ENCODE results near the gene PAMR1. TPM values are rescaled to one million over a fixed set of nuclear protein-coding genes. Genes with fewer than 3 reads are reported as not detected.

The PAMR1 gene
- total and polyA plus RNA-seq, 2 of the 8 experiments (the other 6 are each of a cell fraction or from before 2014, with no cell fraction given) = 3.0 to 6.9 TPM

DNA sequence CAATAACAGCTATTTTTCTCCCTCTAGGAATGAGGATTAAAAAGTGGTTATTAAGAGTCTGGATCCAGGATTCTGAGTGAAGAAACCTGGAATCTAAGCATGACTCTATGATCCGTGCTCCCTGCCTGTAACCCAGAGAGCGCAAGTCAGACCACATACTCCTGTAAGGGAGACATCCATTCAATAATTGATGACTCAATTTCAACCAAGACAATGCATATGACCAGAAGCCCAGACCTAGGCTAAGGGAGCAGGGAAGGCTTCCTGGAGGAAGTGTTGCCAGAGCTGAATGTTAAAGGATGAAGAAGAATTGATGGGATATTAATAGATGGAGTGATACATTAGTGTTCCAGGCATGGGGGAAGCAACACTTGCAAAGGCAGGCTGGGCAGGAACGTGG, 13.8 kb upstream of the PAMR1 start:
- H3K36me3 ChIP-seq (ENCODE audit: control insufficient read depth in 2 of 4, insufficient read depth in 4 of 4, low read length in 3 of 4) = no peaks in the 10 kb centered on the region
- FAIRE-seq = no peak
- H3K23ac ChIP-seq (ENCODE audit: insufficient read length) = no peak overlapping the region
- H4K91ac ChIP-seq (replicated peaks; ENCODE audit: insufficient read length, low read length) = no peak overlapping the region
- H2BK12ac ChIP-seq (ENCODE audit: low read depth, low read length) = no peak overlapping the region
- H3K9ac ChIP-seq (replicated peaks in 1 of 4; ENCODE audit: extremely low read depth in 1 of 4, low read depth in 3 of 4, low read length in 3 of 4) = no peak overlapping the region
- H3K27me3 ChIP-seq (replicated peaks in 1 of 4; ENCODE audit: control insufficient read depth in 3 of 4, extremely low read depth in 1 of 4, insufficient read depth in 3 of 4, low read length in 3 of 4) = no peaks in the 10 kb centered on the region
- DNase-seq (ENCODE audit: low read depth in 1 of 2, low spot score in 2 of 2) = no peak
- 94% methylated on average over 3 of the region's 3 CpGs; no CpG with 5 or more reads in 1 of the 2 experiments for WGBS, 2 experiments (ENCODE audit: extremely low coverage in 1 of 2, insufficient coverage in 1 of 2, insufficient read length in 1 of 2, insufficient replicate concordance in 2 of 2, low coverage in 1 of 2, low lambda C conversion rate in 2 of 2, missing lambda C conversion rate in 1 of 2)
- H2BK15ac ChIP-seq (ENCODE audit: low read length) = no peak overlapping the region
- TF ChIP-seq, protein P1, sequence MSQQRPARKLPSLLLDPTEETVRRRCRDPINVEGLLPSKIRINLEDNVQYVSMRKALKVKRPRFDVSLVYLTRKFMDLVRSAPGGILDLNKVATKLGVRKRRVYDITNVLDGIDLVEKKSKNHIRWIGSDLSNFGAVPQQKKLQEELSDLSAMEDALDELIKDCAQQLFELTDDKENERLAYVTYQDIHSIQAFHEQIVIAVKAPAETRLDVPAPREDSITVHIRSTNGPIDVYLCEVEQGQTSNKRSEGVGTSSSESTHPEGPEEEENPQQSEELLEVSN (IDR thresholded peaks at IDR 0.05) = no peak
- TF ChIP-seq CHD1 (IDR thresholded peaks at IDR 0.05; ENCODE audit: low read depth, low read length) = no peak
- H3K79me2 ChIP-seq (ENCODE audit: control insufficient read depth in 1 of 2, insufficient read depth in 2 of 2, low read length in 2 of 2) = no peaks in the 10 kb centered on the region
- no peaks in the 10 kb centered on the region for H3K23me2 ChIP-seq (ENCODE audit: low read depth, low read length)
- H3K9me3 ChIP-seq (ENCODE audit: insufficient read depth in 2 of 2, low read depth in 1 of 2, low read length in 1 of 2) = no peaks in the 10 kb centered on the region
- H4K5ac ChIP-seq (ENCODE audit: insufficient read length, low read depth, low read length) = no peak overlapping the region
- no peaks in the 10 kb centered on the region for H3K79me1 ChIP-seq (ENCODE audit: low read depth, low read length)
- H3K14ac ChIP-seq (ENCODE audit: insufficient read length) = no peak overlapping the region
- CTCF ChIA-PET (ENCODE audit: partially characterized antibody) = interaction anchor here (1.5 kb wide), 1 partner anchor 13 kb away, joined by 3 read pairs; no protein-coding TSS in a partner anchor
- H4K20me1 ChIP-seq (replicated peaks in 1 of 2; ENCODE audit: control insufficient read depth in 1 of 2, insufficient read depth in 2 of 2, low read length in 2 of 2) = no peaks in the 10 kb centered on the region
- no peak overlapping the region for H3K4ac ChIP-seq (replicated peaks; ENCODE audit: insufficient read length, low read depth, low read length)
- no peak overlapping the region for H2BK20ac ChIP-seq (ENCODE audit: low read length)
- H3K18ac ChIP-seq (ENCODE audit: extremely low read depth, low read length) = no peak overlapping the region
- H3K4me1 ChIP-seq (replicated peaks in 1 of 4; ENCODE audit: control insufficient read depth in 3 of 4, insufficient read depth in 4 of 4, low read length in 3 of 4) = peaks cover 0 to 6% (median 2%) of the 10 kb centered on the region in 4 experiments; a peak in 3 of 7 replicates
- no peak overlapping the region for H2AK5ac ChIP-seq (ENCODE audit: low read depth, low read length)
- H3K4me2 ChIP-seq (ENCODE audit: insufficient read depth in 1 of 2, low read depth in 2 of 2, low read length in 2 of 2) = no peak overlapping the region
- no peak overlapping the region for H2BK5ac ChIP-seq (ENCODE audit: low read depth, low read length)
- H2BK120ac ChIP-seq (replicated peaks; ENCODE audit: low read depth, low read length) = no peak overlapping the region
- no peak overlapping the region for H2AFZ ChIP-seq (ENCODE audit: low read length)
- no peak overlapping the region for H4K8ac ChIP-seq (ENCODE audit: extremely low read depth, insufficient read depth, low read length)
- no peak overlapping the region for H3K4me3 ChIP-seq (ENCODE audit: extremely low read depth in 1 of 4, insufficient read depth in 2 of 4, low read depth in 3 of 4, low read length in 4 of 4)
- no peak overlapping the region for H3K56ac ChIP-seq (replicated peaks; ENCODE audit: insufficient read length, low read depth, low read length)
- POLR2A ChIA-PET (ENCODE audit: partially characterized antibody) = no interaction called here
- no peak overlapping the region for H3K27ac ChIP-seq (ENCODE audit: low read depth, low read length)

All from H1 (cell line).